ENCODE results near the gene URAD. TPM values are rescaled to one million over a fixed set of nuclear protein-coding genes. Genes with fewer than 3 reads are reported as not detected.
"Not testable (repeated sequence)": the region's sequence is repeated elsewhere in the genome, so short reads cannot be mapped to it uniquely, and the experiment has no call there.

Gene URAD
- total RNA-seq, 1 experiment from 2014 or later = not detected

GRCh38 chr13:27965740-27966640 lies 22.5 kb downstream of the URAD start:
- Histone ChIP-seq H3K4me3 (no peak overlapping the region), H3K27me3 (peaks cover 27% of the 10 kb centered on the region), H3K36me3 (no peaks in the 10 kb centered on the region), H3K9me3 (no peaks in the 10 kb centered on the region)
- DNase-seq = no peak

DNA sequence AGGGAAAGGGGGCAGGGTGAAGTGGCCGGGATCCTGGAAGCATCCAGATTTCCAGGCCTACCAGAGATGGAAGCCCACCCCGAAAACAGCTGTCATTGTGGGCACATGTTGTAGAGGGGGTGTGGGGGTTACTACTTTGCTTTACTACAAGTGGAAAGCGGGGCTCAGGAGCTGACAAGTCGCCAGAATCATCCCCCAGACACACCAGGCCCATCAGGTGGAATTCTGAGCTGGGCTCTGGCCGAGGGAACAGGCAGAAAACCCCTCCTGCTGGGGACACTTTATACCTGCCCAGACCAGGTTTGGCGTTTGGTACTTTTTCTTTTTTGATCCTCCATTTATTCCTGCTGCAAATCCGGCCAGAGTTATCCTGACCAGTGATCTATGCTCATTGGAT lies 23.2 kb downstream of the URAD start:
- H3K9me3 ChIP-seq = no peaks in the 10 kb centered on the region
- no peaks in the 10 kb centered on the region for H3K36me3 ChIP-seq
- H3K4me3 ChIP-seq = no peak overlapping the region
- no peak for DNase-seq
- peaks cover 27% of the 10 kb centered on the region for H3K27me3 ChIP-seq

- Histone ChIP-seq H3K36me3 (no peaks in the 10 kb centered on the region), H3K9me3 (no peaks in the 10 kb centered on the region), H3K4me3 (no peak overlapping the region), H3K27me3 (peaks cover 26% of the 10 kb centered on the region)
- no peak for DNase-seq
Observed at GRCh38 chr13:27964741-27965323, 23.7 kb downstream of the URAD start.

- H3K4me3 ChIP-seq, H3K9me3 ChIP-seq, DNase-seq, H3K36me3 ChIP-seq: not testable (repeated sequence)
- H3K27me3 ChIP-seq = peaks cover 21% of the 10 kb centered on the region
Observed at GRCh38 chr13:27964206-27964605, 24.3 kb downstream of the URAD start.

DNA sequence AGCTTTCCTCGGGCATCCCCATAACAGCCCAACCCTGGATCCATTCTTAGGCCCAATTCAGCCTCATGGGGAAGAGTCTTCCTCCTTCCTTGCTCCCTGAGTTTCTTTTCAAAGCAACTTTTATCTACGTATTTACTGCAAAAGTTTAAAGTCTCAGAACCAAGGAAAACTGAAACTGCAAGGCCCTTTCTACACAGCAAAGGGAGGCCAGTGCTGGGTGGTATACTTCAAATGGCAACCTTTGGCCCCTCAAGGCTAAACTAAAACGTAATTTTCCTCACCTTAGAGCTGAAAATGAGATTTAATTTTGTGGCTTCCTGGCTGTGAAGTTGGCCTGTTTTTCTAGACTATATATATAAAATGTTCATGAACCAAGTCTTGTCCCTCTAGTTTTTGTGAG lies 25.0 kb downstream of the URAD start:
- Histone ChIP-seq H3K9me3 (no peaks in the 10 kb centered on the region), H3K36me3 (no peaks in the 10 kb centered on the region), H3K27me3 (peaks cover 13% of the 10 kb centered on the region), H3K4me3 (no peak overlapping the region)
- DNase-seq = no peak

GRCh38 chr13:27962982-27963381 lies 25.5 kb downstream of the URAD start:
- Histone ChIP-seq H3K9me3 (no peaks in the 10 kb centered on the region), H3K27me3 (peaks cover 8% of the 10 kb centered on the region), H3K4me3 (no peak overlapping the region), H3K36me3 (no peaks in the 10 kb centered on the region)
- no peak for DNase-seq

DNA sequence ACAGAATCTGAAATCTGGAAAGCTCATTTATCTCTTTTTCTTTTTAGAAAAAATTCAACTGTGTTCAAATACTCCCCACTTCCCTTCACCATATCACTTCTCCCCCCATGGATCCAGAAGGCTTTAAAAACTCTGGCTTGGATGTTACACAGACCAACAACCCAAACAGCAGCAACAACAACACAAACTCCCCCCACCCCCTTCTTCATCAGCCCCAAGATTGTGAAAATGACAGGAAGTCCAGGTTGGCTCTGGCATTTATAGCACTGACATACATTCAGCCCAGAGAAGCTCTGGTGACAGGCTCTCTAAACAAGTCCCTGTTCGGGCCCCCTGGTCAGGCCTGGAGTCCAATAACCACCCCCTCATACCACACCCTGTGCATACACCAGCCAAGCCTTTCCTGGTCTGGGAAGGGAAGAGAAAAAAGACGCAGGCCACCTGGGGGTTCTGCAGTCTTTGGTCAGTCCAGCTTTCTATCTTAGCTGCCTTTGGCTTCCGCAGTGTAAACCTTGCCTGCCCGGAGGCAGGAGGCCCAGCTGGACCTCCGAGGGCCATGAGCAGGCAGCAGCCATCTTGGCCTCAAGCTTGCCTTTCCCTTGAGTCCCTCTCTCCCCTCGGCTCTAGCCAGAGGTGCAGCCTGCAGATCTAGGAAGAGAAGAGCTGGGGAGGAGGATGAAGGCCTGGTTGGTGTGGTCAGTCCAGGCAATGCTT lies 26.2 kb downstream of the URAD start:
- no peak for DNase-seq
- Histone ChIP-seq H3K4me3 (no peak overlapping the region), H3K36me3 (no peaks in the 10 kb centered on the region), H3K9me3 (no peaks in the 10 kb centered on the region), H3K27me3 (peaks cover 1% of the 10 kb centered on the region; the same call in 1 of the 2 replicates)

GRCh38 chr13:27961227-27962085 lies 27.0 kb downstream of the URAD start:
- Histone ChIP-seq H3K4me3 (no peak overlapping the region), H3K27me3 (no peaks in the 10 kb centered on the region; the same call in 1 of the 2 replicates), H3K9me3 (no peaks in the 10 kb centered on the region), H3K36me3 (no peaks in the 10 kb centered on the region)
- DNase-seq = no peak

- H3K27me3 ChIP-seq = no peaks in the 10 kb centered on the region; the same call in 1 of the 2 replicates
- no peaks in the 10 kb centered on the region for H3K36me3 ChIP-seq
- DNase-seq = peak; percentile 38
- H3K9me3 ChIP-seq = no peaks in the 10 kb centered on the region
- H3K4me3 ChIP-seq = peak overlapping the region; percentile 26
Observed at GRCh38 chr13:27960362-27961226, 27.9 kb downstream of the URAD start.

GRCh38 chr13:27959976-27960361 lies 28.5 kb downstream of the URAD start:
- Histone ChIP-seq H3K9me3 (no peaks in the 10 kb centered on the region), H3K36me3 (no peaks in the 10 kb centered on the region), H3K4me3 (peak overlapping the region; percentile 26), H3K27me3 (no peaks in the 10 kb centered on the region; the same call in 1 of the 2 replicates)
- no peak for DNase-seq

- DNase-seq = no peak
Observed at GRCh38 chr13:27956576-27957300, 31.8 kb downstream of the URAD start.

GRCh38 chr13:27955014-27955591 lies 33.4 kb downstream of the URAD start:
- no peaks in the 10 kb centered on the region for H3K36me3 ChIP-seq
- 0 out of 2 replicates have a peak, but pooled peaks cover under 1% of the 10 kb centered on the region for H3K9me3 ChIP-seq
- H3K4me3 ChIP-seq = no peak overlapping the region
- no peaks in the 10 kb centered on the region; the same call in 1 of the 2 replicates for H3K27me3 ChIP-seq
- no peak for DNase-seq

More at GRCh38 chr13:27956576-27957300, 31.8 kb downstream of the URAD start:
- no peaks in the 10 kb centered on the region for H3K9me3 ChIP-seq
- H3K4me3 ChIP-seq = no peak overlapping the region
- H3K27me3 ChIP-seq = no peaks in the 10 kb centered on the region; the same call in 1 of the 2 replicates
- no peaks in the 10 kb centered on the region for H3K36me3 ChIP-seq

- no peaks in the 10 kb centered on the region for H3K36me3 ChIP-seq
- DNase-seq = no peak
- H3K4me3 ChIP-seq = peak overlapping the region; percentile 51
- H3K9me3 ChIP-seq = 0 out of 2 replicates have a peak, but pooled peaks cover 2% of the 10 kb centered on the region
- H3K27me3 ChIP-seq = no peaks in the 10 kb centered on the region
Observed at GRCh38 chr13:27954406-27954851, 34.1 kb downstream of the URAD start.

- H3K9me3 ChIP-seq = 0 out of 2 replicates have a peak, but pooled peaks cover 2% of the 10 kb centered on the region
- DNase-seq = peak; percentile 76
- H3K27me3 ChIP-seq = no peaks in the 10 kb centered on the region
- peak overlapping the region; percentile 51 for H3K4me3 ChIP-seq
- no peaks in the 10 kb centered on the region for H3K36me3 ChIP-seq
Observed at GRCh38 chr13:27953676-27954405, 34.7 kb downstream of the URAD start.

Measured in MG63 (cell line).